ENCODE results near the gene SMURF1. TPM values are rescaled to one million over a fixed set of nuclear protein-coding genes. Genes with fewer than 3 reads are reported as not detected.

Gene SMURF1
- total RNA-seq, 3 donors from 2014 or later (not counting 1 experiment from before 2014, with no cell fraction given) = 33.3 to 34.7 (median 34.2) TPM

DNA sequence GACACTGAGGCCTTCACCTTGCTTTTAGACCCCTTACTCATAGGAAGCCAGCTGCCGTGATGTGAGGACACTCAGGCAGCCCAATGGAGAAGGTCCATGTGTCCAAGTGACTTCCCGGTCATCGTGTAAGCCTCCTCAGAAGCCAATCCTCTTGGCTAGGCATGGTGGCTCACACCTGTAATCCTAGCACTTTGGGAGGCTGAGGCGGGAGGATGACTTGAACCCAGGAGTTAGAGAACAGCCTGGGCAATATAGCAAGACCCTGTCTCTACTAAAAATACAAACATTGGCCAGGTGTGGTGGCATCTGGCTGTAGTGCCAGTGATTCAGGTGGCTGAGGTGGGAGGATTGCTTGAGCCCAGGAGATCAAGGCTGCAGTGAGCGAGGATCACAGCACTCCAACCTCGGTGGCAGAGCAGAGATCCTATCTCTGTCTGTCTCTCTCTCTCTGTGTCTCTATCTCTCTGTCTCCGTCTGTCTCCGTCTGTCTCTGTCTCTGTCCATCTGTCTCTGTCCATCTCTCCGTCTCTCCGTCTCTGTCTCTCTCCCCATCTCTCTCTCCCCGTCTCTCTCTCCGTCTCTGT is 36.3 kb upstream of the SMURF1 start:
- H3K4me3 Mint-ChIP-seq = no peak overlapping the region
- ATAC-seq = no peak
- peaks cover 6 to 10% of the 10 kb centered on the region in 2 donors for H3K27me3 Mint-ChIP-seq (ENCODE audit: low read depth in 2 of 2)
- no peaks in the 10 kb centered on the region for H3K4me1 Mint-ChIP-seq
- H3K27ac Mint-ChIP-seq = peak overlapping the region in 1 of 2 donors; percentile 31
- Histone ChIP-seq H3K4me1 (ENCODE audit: control insufficient read depth, insufficient read depth, low read length) (no peaks in the 10 kb centered on the region), H3K27ac (ENCODE audit: low read length) (no peak overlapping the region), H3K36me3 (ENCODE audit: control insufficient read depth, insufficient read depth, low read length) (no peaks in the 10 kb centered on the region), H3K4me3 (ENCODE audit: low read length) (no peak overlapping the region), H3K9me3 (ENCODE audit: control insufficient read depth, insufficient read depth, low read length) (no peaks in the 10 kb centered on the region), H3K27me3 (ENCODE audit: control insufficient read depth, insufficient read depth, low read length) (no peaks in the 10 kb centered on the region)
- TF ChIP-seq, protein P1, sequence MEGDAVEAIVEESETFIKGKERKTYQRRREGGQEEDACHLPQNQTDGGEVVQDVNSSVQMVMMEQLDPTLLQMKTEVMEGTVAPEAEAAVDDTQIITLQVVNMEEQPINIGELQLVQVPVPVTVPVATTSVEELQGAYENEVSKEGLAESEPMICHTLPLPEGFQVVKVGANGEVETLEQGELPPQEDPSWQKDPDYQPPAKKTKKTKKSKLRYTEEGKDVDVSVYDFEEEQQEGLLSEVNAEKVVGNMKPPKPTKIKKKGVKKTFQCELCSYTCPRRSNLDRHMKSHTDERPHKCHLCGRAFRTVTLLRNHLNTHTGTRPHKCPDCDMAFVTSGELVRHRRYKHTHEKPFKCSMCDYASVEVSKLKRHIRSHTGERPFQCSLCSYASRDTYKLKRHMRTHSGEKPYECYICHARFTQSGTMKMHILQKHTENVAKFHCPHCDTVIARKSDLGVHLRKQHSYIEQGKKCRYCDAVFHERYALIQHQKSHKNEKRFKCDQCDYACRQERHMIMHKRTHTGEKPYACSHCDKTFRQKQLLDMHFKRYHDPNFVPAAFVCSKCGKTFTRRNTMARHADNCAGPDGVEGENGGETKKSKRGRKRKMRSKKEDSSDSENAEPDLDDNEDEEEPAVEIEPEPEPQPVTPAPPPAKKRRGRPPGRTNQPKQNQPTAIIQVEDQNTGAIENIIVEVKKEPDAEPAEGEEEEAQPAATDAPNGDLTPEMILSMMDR (IDR thresholded peaks at IDR 0.05) = no peak
- H3K36me3 Mint-ChIP-seq = no peaks in the 10 kb centered on the region
- 85% methylated on average over 12 of the region's 12 CpGs for WGBS (ENCODE audit: insufficient coverage)
- H3K9me3 Mint-ChIP-seq = no peaks in the 10 kb centered on the region
- no peak for DNase-seq
- intact Hi-C loops (cut with micrococcal nuclease) = no loop called here

DNA sequence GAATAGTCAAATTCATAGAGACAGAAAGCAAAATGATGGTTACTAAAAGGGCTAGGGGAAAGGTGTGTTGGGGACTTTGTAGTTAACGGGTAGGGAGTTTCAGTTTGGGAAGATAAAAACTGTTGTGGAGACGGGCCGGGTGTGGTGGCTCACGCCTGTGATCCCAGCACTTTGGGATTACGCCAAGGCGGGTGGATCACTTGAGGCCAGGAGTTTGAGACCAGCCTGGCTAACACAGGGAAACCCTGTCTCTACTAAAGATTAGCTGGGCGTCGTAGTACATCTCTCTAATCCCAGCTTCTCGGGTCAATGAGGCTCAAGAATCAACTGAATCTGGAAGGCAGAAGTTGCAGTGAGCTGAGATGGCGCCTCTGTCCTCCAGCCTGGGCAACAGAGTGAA is 33.3 kb upstream of the SMURF1 start:
- intact Hi-C loops (cut with micrococcal nuclease) = no loop called here

DNA sequence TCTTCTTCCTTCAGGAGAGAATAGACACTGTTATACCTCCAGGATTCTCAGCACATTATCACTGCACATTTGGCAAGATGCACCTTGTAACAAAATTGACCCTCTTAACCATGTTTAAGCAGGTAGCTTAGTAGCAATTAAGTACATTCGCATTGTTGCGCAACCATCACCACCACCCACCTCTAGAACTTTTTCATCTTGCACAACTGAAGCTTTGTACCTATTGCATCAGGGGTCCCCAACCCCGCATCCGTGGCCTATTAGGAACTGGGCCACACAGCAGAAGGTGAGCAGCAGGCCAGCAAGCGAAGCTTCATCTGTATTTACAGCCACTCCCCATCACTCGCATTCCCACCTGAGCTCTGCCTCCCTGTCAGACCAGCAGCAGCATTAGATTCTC is 29.9 kb upstream of the SMURF1 start:
- Mint-ChIP-seq H3K27me3 (ENCODE audit: low read depth in 2 of 2) (peaks cover 3 to 8% of the 10 kb centered on the region in 2 donors), H3K9me3 (no peaks in the 10 kb centered on the region), H3K4me1 (no peaks in the 10 kb centered on the region), H3K4me3 (no peak overlapping the region), H3K27ac (no peak overlapping the region), H3K36me3 (no peaks in the 10 kb centered on the region)
- Histone ChIP-seq H3K36me3 (ENCODE audit: control insufficient read depth, insufficient read depth, low read length) (no peaks in the 10 kb centered on the region), H3K9me3 (ENCODE audit: control insufficient read depth, insufficient read depth, low read length) (no peaks in the 10 kb centered on the region), H3K27ac (ENCODE audit: low read length) (no peak overlapping the region), H3K4me1 (ENCODE audit: control insufficient read depth, insufficient read depth, low read length) (no peaks in the 10 kb centered on the region), H3K27me3 (ENCODE audit: control insufficient read depth, insufficient read depth, low read length) (no peaks in the 10 kb centered on the region), H3K4me3 (ENCODE audit: low read length) (no peak overlapping the region)
- DNase-seq (no peak), ATAC-seq (no peak)
- intact Hi-C loops (cut with micrococcal nuclease) = no loop called here
- 89% methylated on average over 6 of the region's 6 CpGs for WGBS (ENCODE audit: insufficient coverage)
- TF ChIP-seq, protein P1 (IDR thresholded peaks at IDR 0.05) = no peak

More for the DNA sequence above, 33.3 kb upstream of the SMURF1 start:
- Mint-ChIP-seq H3K27ac (no peak overlapping the region), H3K27me3 (ENCODE audit: low read depth in 2 of 2) (no peaks in the 10 kb centered on the region), H3K4me1 (no peaks in the 10 kb centered on the region), H3K9me3 (no peaks in the 10 kb centered on the region), H3K36me3 (no peaks in the 10 kb centered on the region), H3K4me3 (no peak overlapping the region)
- H3K9me3 ChIP-seq (ENCODE audit: control insufficient read depth, insufficient read depth, low read length) = no peaks in the 10 kb centered on the region
- no peaks in the 10 kb centered on the region for H3K27me3 ChIP-seq (ENCODE audit: control insufficient read depth, insufficient read depth, low read length)
- no peak overlapping the region for H3K27ac ChIP-seq (ENCODE audit: low read length)
- no peak for ATAC-seq
- TF ChIP-seq, protein P1 (IDR thresholded peaks at IDR 0.05) = no peak
- H3K4me1 ChIP-seq (ENCODE audit: control insufficient read depth, insufficient read depth, low read length) = no peaks in the 10 kb centered on the region
- DNase-seq = no peak
- H3K4me3 ChIP-seq (ENCODE audit: low read length) = no peak overlapping the region
- WGBS (ENCODE audit: insufficient coverage) = 95% methylated on average over 10 of the region's 10 CpGs
- H3K36me3 ChIP-seq (ENCODE audit: control insufficient read depth, insufficient read depth, low read length) = no peaks in the 10 kb centered on the region

DNA sequence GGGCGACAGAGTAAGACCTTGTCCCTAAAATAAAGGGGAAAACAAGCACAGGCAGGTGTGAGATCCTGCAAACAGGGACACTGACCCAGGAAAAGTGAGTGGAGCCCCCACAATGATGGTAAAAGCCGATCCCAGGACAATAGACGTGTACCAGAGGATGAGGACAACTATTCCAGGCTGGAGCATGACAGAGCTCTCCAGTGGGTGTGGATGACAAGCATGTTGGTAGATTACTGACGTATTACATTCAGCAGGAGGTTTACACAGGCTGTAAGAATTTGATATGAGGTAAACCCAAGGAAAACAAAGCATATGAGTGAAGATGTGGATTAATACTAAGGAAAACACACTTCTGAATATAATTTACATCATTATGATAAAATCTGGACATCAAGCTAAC is 27.8 kb upstream of the SMURF1 start:
- ATAC-seq (no peak), DNase-seq (no peak)
- Histone ChIP-seq H3K36me3 (ENCODE audit: control insufficient read depth, insufficient read depth, low read length) (no peaks in the 10 kb centered on the region), H3K27me3 (ENCODE audit: control insufficient read depth, insufficient read depth, low read length) (no peaks in the 10 kb centered on the region), H3K4me1 (ENCODE audit: control insufficient read depth, insufficient read depth, low read length) (no peaks in the 10 kb centered on the region), H3K27ac (ENCODE audit: low read length) (no peak overlapping the region), H3K4me3 (ENCODE audit: low read length) (no peak overlapping the region), H3K9me3 (ENCODE audit: control insufficient read depth, insufficient read depth, low read length) (no peaks in the 10 kb centered on the region)
- WGBS (ENCODE audit: insufficient coverage) = 74% methylated on average over 4 of the region's 4 CpGs
- TF ChIP-seq, protein P1 (IDR thresholded peaks at IDR 0.05) = no peak
- no peaks in the 10 kb centered on the region for H3K4me1 Mint-ChIP-seq
- no peak overlapping the region for H3K4me3 Mint-ChIP-seq
- no peaks in the 10 kb centered on the region for H3K36me3 Mint-ChIP-seq
- peaks cover 3 to 8% of the 10 kb centered on the region in 2 donors for H3K27me3 Mint-ChIP-seq (ENCODE audit: low read depth in 2 of 2)
- H3K27ac Mint-ChIP-seq = no peak overlapping the region
- no peaks in the 10 kb centered on the region for H3K9me3 Mint-ChIP-seq
- intact Hi-C loops (cut with micrococcal nuclease) = no loop called here
